Ishikawa (cell line): Measurements from ENCODE around the gene ACAN.

Source experiments
- CEBPB ChIP-seq: IDR thresholded peaks from 2 replicates; pipeline ENCODE4 v1.6.1; 2012
- CREB1 ChIP-seq: IDR thresholded peaks from 2 replicates; pipeline ENCODE4 v1.6.1; 2012; ENCODE audit warnings: low read depth
- EGR1 ChIP-seq: IDR thresholded peaks from 2 replicates; pipeline ENCODE4 v1.6.1; 2012
- EP300 ChIP-seq: IDR thresholded peaks from 2 replicates; pipeline ENCODE4 v1.6.1; 2012; ENCODE audit warnings: borderline replicate concordance
- FOXM1 ChIP-seq: IDR thresholded peaks from 2 replicates; pipeline ENCODE4 v1.6.1; 2012; ENCODE audit warnings: low read depth, borderline replicate concordance
- NFIC ChIP-seq: IDR thresholded peaks from 2 replicates; pipeline ENCODE4 v1.6.1; 2012
- RAD21 ChIP-seq: IDR thresholded peaks from 2 replicates; pipeline ENCODE4 v1.6.1; 2012; ENCODE audit warnings: low read depth
- TAF1 ChIP-seq: IDR thresholded peaks from 2 replicates; pipeline ENCODE4 v1.6.1; 2012; ENCODE audit warnings: low read depth, mild to moderate bottlenecking
- TCF12 ChIP-seq: IDR thresholded peaks from 2 replicates; pipeline ENCODE4 v1.6.1; 2012; ENCODE audit warnings: low read depth
- TEAD4 ChIP-seq: IDR thresholded peaks from 2 replicates; pipeline ENCODE4 v1.6.1; 2012
- YY1 ChIP-seq: IDR thresholded peaks from 2 replicates; pipeline ENCODE4 v1.6.1; 2012; ENCODE audit warnings: low read depth
- ZBTB7A ChIP-seq: IDR thresholded peaks from 2 replicates; pipeline ENCODE4 v1.6.1; 2012; ENCODE audit warnings: low read depth
- TF ChIP-seq, protein P1 (sequence below): IDR thresholded peaks from 2 replicates; pipeline ENCODE4 v1.6.1; 2012; ENCODE audit warnings: low read depth, mild to moderate bottlenecking
- TF ChIP-seq, protein P2 (sequence below): IDR thresholded peaks from 2 replicates; pipeline ENCODE4 v1.6.1; 2012
- TF ChIP-seq, protein P3 (sequence below): IDR thresholded peaks from 2 replicates; pipeline ENCODE4 v1.6.1; 2012

ACAN gene

DNA sequence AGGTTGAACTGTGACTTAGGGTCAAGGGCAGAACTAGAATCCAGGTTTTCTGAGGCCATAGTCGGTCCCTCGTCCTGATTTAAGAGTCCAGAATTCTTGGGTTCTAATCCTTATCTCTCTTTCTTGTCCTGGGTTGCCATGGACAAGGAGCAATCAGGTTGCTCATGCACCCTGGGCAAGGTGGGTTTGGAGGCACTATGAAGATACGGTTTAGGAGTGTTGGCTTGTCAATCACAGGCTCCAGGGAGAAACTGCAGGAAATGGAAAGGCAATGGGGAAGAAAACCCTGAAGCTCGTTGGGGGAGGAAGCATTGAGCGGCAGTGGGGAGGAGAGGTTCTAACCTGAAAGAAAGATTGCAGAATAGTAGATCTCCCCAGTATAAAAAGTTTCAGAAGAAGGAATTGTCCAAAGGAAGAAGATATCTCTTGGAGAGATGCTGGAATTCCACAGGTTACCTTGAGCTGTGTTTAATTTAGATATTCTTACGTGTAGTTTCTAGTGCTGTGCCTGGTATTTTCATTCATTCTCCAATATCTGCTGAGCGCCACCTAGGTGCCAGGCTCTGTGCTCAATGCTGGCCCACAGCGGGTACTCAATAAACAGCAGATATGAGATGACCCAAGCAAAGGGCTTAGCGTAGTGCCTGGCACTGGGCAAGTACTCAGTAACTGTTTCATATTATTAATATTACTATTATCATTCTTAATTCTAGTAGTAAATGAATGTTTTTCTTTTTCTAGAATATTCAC lies 2.0 kb downstream of the ACAN start:
- TF ChIP-seq, protein P1, sequence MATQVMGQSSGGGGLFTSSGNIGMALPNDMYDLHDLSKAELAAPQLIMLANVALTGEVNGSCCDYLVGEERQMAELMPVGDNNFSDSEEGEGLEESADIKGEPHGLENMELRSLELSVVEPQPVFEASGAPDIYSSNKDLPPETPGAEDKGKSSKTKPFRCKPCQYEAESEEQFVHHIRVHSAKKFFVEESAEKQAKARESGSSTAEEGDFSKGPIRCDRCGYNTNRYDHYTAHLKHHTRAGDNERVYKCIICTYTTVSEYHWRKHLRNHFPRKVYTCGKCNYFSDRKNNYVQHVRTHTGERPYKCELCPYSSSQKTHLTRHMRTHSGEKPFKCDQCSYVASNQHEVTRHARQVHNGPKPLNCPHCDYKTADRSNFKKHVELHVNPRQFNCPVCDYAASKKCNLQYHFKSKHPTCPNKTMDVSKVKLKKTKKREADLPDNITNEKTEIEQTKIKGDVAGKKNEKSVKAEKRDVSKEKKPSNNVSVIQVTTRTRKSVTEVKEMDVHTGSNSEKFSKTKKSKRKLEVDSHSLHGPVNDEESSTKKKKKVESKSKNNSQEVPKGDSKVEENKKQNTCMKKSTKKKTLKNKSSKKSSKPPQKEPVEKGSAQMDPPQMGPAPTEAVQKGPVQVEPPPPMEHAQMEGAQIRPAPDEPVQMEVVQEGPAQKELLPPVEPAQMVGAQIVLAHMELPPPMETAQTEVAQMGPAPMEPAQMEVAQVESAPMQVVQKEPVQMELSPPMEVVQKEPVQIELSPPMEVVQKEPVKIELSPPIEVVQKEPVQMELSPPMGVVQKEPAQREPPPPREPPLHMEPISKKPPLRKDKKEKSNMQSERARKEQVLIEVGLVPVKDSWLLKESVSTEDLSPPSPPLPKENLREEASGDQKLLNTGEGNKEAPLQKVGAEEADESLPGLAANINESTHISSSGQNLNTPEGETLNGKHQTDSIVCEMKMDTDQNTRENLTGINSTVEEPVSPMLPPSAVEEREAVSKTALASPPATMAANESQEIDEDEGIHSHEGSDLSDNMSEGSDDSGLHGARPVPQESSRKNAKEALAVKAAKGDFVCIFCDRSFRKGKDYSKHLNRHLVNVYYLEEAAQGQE: no peak
- peak; percentile 28; the same call in 1 of the 2 replicates for TF ChIP-seq RAD21

DNA sequence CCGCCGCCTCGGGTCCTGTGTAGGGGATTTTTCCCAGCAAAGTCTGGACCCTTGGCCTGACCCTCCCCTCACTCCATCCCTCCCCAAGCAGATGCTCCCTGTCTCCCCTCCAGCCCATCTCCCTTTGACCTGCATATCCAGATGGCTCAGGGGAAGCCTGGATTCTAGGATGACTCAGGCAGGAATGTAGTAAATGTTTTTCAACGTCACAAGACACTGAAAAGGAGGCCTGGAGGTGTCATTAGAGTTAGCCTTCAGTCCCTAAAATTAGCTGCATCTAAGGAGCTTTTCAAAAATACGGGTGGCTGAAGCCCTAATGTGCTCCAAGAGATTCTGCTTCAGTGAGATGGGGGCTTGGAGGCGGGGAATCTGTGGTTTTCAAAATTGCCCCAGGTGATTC lies 7.2 kb downstream of the ACAN start:
- no peak for TF ChIP-seq YY1

DNA sequence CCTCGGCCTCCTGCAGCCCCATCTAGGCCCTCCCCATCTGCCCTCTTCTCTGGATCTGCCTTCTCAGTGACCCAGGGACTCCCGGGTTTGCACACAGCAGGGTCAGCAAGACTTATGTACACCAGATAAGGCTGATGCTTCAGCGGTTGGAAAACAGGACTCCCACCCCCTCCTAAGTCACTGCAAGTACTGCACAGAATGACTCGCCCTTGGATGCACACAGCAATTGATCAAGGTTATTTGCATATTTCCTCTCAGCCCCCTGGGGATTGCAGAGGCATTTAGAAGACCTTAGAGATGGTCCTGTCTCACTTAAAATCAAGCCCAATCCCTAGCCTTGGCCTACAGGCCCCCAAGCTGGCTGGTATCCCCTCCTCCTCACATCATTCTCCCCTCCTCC lies 8.9 kb downstream of the ACAN start:
- no peak for TF ChIP-seq RAD21
- TF ChIP-seq CREB1: no peak
- TF ChIP-seq, protein P2, sequence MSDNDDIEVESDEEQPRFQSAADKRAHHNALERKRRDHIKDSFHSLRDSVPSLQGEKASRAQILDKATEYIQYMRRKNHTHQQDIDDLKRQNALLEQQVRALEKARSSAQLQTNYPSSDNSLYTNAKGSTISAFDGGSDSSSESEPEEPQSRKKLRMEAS: no peak
- TF ChIP-seq, protein P3, sequence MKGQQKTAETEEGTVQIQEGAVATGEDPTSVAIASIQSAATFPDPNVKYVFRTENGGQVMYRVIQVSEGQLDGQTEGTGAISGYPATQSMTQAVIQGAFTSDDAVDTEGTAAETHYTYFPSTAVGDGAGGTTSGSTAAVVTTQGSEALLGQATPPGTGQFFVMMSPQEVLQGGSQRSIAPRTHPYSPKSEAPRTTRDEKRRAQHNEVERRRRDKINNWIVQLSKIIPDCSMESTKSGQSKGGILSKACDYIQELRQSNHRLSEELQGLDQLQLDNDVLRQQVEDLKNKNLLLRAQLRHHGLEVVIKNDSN: no peak
- TF ChIP-seq TEAD4: no peak
- TF ChIP-seq EP300: no peak
- TF ChIP-seq, protein P1: no peak
- TF ChIP-seq YY1: no peak
- no peak for TF ChIP-seq FOXM1
- no peak for TF ChIP-seq CEBPB
- TF ChIP-seq EGR1: no peak
- TF ChIP-seq ZBTB7A: no peak
- TF ChIP-seq TAF1: no peak
- no peak for TF ChIP-seq NFIC
- no peak for TF ChIP-seq TCF12

DNA sequence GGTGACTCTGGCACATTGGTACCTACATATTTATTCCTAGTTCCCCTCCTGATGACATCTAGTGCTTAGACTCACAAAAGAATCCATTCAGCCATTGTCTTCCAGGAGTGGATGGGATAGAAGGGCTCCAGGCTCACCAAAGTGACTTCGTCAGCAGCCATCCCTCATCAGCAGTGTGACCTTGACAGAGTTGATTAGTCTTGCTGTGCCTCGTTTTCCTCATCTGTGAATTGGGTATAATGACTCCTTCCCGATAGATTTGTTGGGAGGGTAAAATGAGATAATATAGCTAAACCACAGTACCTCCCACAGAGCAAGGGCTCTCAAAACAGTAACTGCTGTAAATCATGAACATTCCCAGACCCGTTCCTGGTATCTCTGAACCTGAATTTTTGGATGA lies 10.7 kb downstream of the ACAN start:
- TF ChIP-seq, protein P3: no peak
- TF ChIP-seq, protein P2: no peak
- no peak for TF ChIP-seq CREB1
- no peak for TF ChIP-seq EGR1
- no peak for TF ChIP-seq TAF1
- TF ChIP-seq EP300: no peak
- TF ChIP-seq ZBTB7A: no peak
- TF ChIP-seq FOXM1: no peak
- no peak for TF ChIP-seq TCF12
- no peak for TF ChIP-seq YY1
- no peak for TF ChIP-seq RAD21
- TF ChIP-seq, protein P1: no peak
- TF ChIP-seq TEAD4: no peak
- no peak for TF ChIP-seq CEBPB
- TF ChIP-seq NFIC: no peak

DNA sequence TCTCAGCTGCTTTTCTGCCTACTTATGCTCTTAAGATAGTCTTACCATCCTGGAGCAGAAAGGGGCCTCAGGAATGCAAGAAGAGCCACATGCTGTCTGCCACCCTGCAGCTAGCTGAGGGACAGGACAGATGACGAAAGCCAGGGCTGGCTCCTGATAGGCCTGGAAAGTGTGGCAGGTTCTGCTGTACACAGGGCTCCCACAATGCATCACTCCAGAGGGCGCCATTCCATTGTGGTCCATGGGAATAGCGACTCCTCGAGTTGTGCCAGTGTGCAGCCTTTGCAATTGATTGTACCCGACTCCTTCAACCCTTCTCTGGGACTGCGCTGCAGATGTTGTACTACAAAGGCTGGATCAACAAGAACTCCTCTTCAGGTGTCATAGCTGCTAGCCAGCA lies 11.2 kb downstream of the ACAN start:
- TF ChIP-seq TAF1: no peak
- 0 out of 2 replicates have a peak, but pooled peaks have one; percentile 8 for TF ChIP-seq RAD21
- TF ChIP-seq, protein P2: 0 out of 2 replicates have a peak, but pooled peaks have one; percentile 33
- no peak for TF ChIP-seq NFIC
- TF ChIP-seq YY1: no peak
- TF ChIP-seq, protein P1: no peak
- TF ChIP-seq CEBPB: no peak
- no peak for TF ChIP-seq TEAD4
- TF ChIP-seq CREB1: no peak
